GM18498 (cell line): ENCODE measurements around the gene ADGRF5.

Source experiments
- ATAC-seq: cut with Tn5 transposase; IDR thresholded peaks from one replicate; pipeline ENCODE4 v1.9.1; 2021; ENCODE audit warnings: mild to moderate bottlenecking, moderate library complexity; ENCODE audit not compliant: unreplicated experiment

Gene ADGRF5

GRCh38 chr6:46931416-46931815 lies 9.7 kb upstream of the ADGRF5 start:
- no peak for ATAC-seq

GRCh38 chr6:46930331-46930730 lies 8.6 kb upstream of the ADGRF5 start:
- ATAC-seq, result no peak

- ATAC-seq, result no peak
Measured at GRCh38 chr6:46927066-46927465, 5.3 kb upstream of the ADGRF5 start.

GRCh38 chr6:46926481-46926880 lies 4.7 kb upstream of the ADGRF5 start:
- ATAC-seq, result no peak

GRCh38 chr6:46925563-46926253 lies 4.0 kb upstream of the ADGRF5 start:
- no peak for ATAC-seq

- ATAC-seq, result no peak
Measured at GRCh38 chr6:46923476-46923875, 1.7 kb upstream of the ADGRF5 start.

GRCh38 chr6:46921059-46921458 lies 679 bp downstream of the ADGRF5 start:
- ATAC-seq, result no peak

- ATAC-seq, result no peak
Measured at GRCh38 chr6:46918806-46919205, 2.9 kb downstream of the ADGRF5 start.

GRCh38 chr6:46917002-46917545 lies 4.7 kb downstream of the ADGRF5 start:
- no peak for ATAC-seq

GRCh38 chr6:46915866-46916265 lies 5.9 kb downstream of the ADGRF5 start:
- ATAC-seq, result no peak

GRCh38 chr6:46915380-46915779 lies 6.4 kb downstream of the ADGRF5 start:
- no peak for ATAC-seq

GRCh38 chr6:46914279-46914810 lies 7.4 kb downstream of the ADGRF5 start:
- ATAC-seq, result no peak

GRCh38 chr6:46909371-46909770 lies 12.4 kb downstream of the ADGRF5 start:
- no peak for ATAC-seq

GRCh38 chr6:46906776-46907175 lies 15.0 kb downstream of the ADGRF5 start:
- no peak for ATAC-seq

- ATAC-seq, result no peak
Measured at GRCh38 chr6:46904117-46904516, 17.6 kb downstream of the ADGRF5 start.

GRCh38 chr6:46903175-46903574 lies 18.6 kb downstream of the ADGRF5 start:
- no peak for ATAC-seq

- no peak for ATAC-seq
Measured at GRCh38 chr6:46901882-46902314, 19.8 kb downstream of the ADGRF5 start.

GRCh38 chr6:46900266-46900665 lies 21.5 kb downstream of the ADGRF5 start:
- ATAC-seq, result no peak

GRCh38 chr6:46899659-46900058 lies 22.1 kb downstream of the ADGRF5 start:
- ATAC-seq, result no peak

GRCh38 chr6:46898006-46898405 lies 23.7 kb downstream of the ADGRF5 start:
- ATAC-seq, result no peak

- no peak for ATAC-seq
Measured at GRCh38 chr6:46896871-46897270, 24.9 kb downstream of the ADGRF5 start.

GRCh38 chr6:46895930-46896329 lies 25.8 kb downstream of the ADGRF5 start:
- ATAC-seq, result no peak

GRCh38 chr6:46894433-46894832 lies 27.3 kb downstream of the ADGRF5 start:
- ATAC-seq, result no peak
